NCI-H446 treated with DMSO at 0.1 percent for 48 hours (cell line): Measurements from ENCODE around the gene PLAA.

Experiments
- DNase-seq: peaks from one replicate; lab custom pipeline; 2025; lab: John Stamatoyannopoulos, UW

The PLAA gene

GRCh38 chr9:26946753-26947727 is at the start of gene PLAA:
Gene PLAA (minus strand): TSS chr9:26947242. CDS start chr9:26947045, 197 bp downstream.
- DNase-seq, result peak; percentile 82

- no peak for DNase-seq
These were observed 48.8 kb upstream of the PLAA start for GRCh38 chr9:26995810-26996209.

- no peak for DNase-seq
These were observed 36.3 kb upstream of the PLAA start for GRCh38 chr9:26983340-26983739.

- DNase-seq, result no peak
These were observed 29.0 kb upstream of the PLAA start for GRCh38 chr9:26975728-26976707.

- no peak for DNase-seq
These were observed 27.9 kb upstream of the PLAA start for GRCh38 chr9:26974927-26975326.

GRCh38 chr9:26973989-26974388 is 26.9 kb upstream of the PLAA start:
- DNase-seq, result no peak

GRCh38 chr9:26971721-26972120 is 24.7 kb upstream of the PLAA start:
- no peak for DNase-seq

- no peak for DNase-seq
These were observed 9.8 kb upstream of the PLAA start for GRCh38 chr9:26956860-26957233.

GRCh38 chr9:26955921-26956859 is 9.1 kb upstream of the PLAA start, which contains the start of gene IFT74:
Gene IFT74 (plus strand): TSS chr9:26956412. CDS start chr9:26961968, 5,556 bp downstream.
- DNase-seq, result peak; percentile 96

GRCh38 chr9:26955222-26955903 is 8.3 kb upstream of the PLAA start:
- no peak for DNase-seq

- no peak for DNase-seq
These were observed 7.0 kb upstream of the PLAA start for GRCh38 chr9:26954050-26954508.

GRCh38 chr9:26951794-26952193 is 4.8 kb upstream of the PLAA start:
- no peak for DNase-seq

GRCh38 chr9:26950521-26950920 is 3.5 kb upstream of the PLAA start:
- no peak for DNase-seq

- DNase-seq, result no peak
These were observed 2.6 kb upstream of the PLAA start for GRCh38 chr9:26949637-26950069.

GRCh38 chr9:26947736-26948135 is 694 bp upstream of the PLAA start:
- DNase-seq, result no peak

- no peak for DNase-seq
These were observed 1.5 kb downstream of the PLAA start for GRCh38 chr9:26945591-26945990.

GRCh38 chr9:26940779-26941178 is 6.3 kb downstream of the PLAA start:
- no peak for DNase-seq

- DNase-seq, result no peak
These were observed 6.9 kb downstream of the PLAA start for GRCh38 chr9:26939955-26940711.

GRCh38 chr9:26937816-26938371 is 9.1 kb downstream of the PLAA start:
- DNase-seq, result no peak
